Measurements from ENCODE around the gene NTSR1. TPM values are rescaled to one million over a fixed set of nuclear protein-coding genes. Genes with fewer than 3 reads are reported as not detected.

The NTSR1 gene
- total RNA-seq, 1 donor from 2014 or later: not detected

DNA sequence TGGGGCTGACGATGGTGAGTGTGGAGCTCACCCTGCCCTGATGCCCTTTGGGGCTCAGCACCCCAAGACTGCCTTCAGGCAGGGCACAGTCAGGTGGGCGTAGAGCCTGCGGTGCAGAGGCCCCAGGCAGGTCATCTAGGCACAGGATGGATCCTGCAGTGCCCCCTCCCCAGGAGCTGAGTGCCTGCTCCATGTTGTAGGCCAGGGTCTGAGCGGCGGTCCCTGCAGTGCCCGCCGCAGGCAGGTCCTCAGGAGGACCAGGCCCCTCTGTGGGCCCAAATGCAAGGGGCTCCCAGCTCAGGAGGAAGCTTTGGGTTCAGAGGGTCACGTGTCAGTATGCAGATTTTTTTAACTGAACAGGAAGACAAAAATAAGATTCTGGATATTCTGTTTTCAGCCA lies 90.4 kb downstream of the NTSR1 start:
- Mint-ChIP-seq H3K4me1 (peaks cover 12% of the 10 kb centered on the region), H3K27ac (ENCODE audit: unreplicated experiment) (peak overlapping the region; percentile 43), H3K27me3 (ENCODE audit: low read depth) (no peaks in the 10 kb centered on the region), H3K9me3 (no peaks in the 10 kb centered on the region), H3K4me3 (peak overlapping the region; percentile 82), H3K36me3 (ENCODE audit: low read depth) (peaks cover 9% of the 10 kb centered on the region)
- no peak for DNase-seq (ENCODE audit: low read depth, low spot score)
- TF ChIP-seq, protein P1, sequence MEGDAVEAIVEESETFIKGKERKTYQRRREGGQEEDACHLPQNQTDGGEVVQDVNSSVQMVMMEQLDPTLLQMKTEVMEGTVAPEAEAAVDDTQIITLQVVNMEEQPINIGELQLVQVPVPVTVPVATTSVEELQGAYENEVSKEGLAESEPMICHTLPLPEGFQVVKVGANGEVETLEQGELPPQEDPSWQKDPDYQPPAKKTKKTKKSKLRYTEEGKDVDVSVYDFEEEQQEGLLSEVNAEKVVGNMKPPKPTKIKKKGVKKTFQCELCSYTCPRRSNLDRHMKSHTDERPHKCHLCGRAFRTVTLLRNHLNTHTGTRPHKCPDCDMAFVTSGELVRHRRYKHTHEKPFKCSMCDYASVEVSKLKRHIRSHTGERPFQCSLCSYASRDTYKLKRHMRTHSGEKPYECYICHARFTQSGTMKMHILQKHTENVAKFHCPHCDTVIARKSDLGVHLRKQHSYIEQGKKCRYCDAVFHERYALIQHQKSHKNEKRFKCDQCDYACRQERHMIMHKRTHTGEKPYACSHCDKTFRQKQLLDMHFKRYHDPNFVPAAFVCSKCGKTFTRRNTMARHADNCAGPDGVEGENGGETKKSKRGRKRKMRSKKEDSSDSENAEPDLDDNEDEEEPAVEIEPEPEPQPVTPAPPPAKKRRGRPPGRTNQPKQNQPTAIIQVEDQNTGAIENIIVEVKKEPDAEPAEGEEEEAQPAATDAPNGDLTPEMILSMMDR (conservative IDR thresholded peaks at IDR 0.05): no peak

DNA sequence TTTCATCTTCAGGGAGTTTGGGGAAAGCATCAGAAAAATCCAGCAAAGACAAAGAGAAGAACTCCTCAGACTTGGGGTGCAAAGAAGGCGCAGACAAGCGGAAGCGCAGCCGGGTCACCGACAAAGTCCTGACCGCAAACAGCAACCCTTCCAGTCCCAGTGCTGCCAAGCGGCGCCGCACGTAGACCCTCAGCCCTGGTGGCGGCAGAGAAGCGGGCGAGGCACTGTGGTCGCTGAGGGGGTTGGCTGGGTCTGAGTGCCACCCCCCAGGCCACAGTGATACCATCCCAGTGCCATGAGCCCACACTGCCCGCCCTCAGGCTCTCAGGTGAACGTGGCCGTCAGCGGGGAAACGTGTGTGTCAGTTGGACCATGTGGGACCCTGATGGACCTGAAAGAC lies 90.8 kb downstream of the NTSR1 start:
- TF ChIP-seq, protein P1 (conservative IDR thresholded peaks at IDR 0.05): no peak
- peaks cover 9% of the 10 kb centered on the region for H3K36me3 Mint-ChIP-seq (ENCODE audit: low read depth)
- H3K27ac Mint-ChIP-seq (ENCODE audit: unreplicated experiment): peak overlapping the region; percentile 43
- peak overlapping the region; percentile 98 for H3K4me3 Mint-ChIP-seq
- H3K9me3 Mint-ChIP-seq: no peaks in the 10 kb centered on the region
- H3K4me1 Mint-ChIP-seq: peaks cover 15% of the 10 kb centered on the region
- no peak for DNase-seq (ENCODE audit: low read depth, low spot score)
- no peaks in the 10 kb centered on the region for H3K27me3 Mint-ChIP-seq (ENCODE audit: low read depth)

DNA sequence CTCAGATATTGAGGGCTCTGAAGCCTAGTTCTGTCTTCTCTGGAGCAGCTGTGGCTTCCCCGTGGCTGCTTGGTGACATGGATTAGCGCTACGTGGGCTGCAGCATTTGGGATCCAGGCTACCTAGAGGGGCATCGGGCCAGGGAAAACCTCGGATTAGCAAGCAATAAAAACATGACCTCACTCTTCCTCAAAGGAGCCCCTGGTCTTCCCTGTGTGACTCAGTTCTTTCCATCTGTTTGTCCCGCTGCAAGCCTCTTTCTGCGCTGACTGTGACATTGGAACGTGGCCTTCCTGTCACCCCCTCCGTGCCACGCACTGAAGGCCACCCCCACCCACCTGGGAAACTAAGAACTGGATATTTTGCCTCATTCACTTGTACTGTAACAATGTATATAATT lies 91.2 kb downstream of the NTSR1 start:
- Mint-ChIP-seq H3K27me3 (ENCODE audit: low read depth) (no peaks in the 10 kb centered on the region), H3K4me3 (peak overlapping the region; percentile 98), H3K9me3 (no peaks in the 10 kb centered on the region), H3K4me1 (peaks cover 15% of the 10 kb centered on the region), H3K36me3 (ENCODE audit: low read depth) (peaks cover 9% of the 10 kb centered on the region), H3K27ac (ENCODE audit: unreplicated experiment) (peak overlapping the region; percentile 28)
- DNase-seq (ENCODE audit: low read depth, low spot score): no peak
- TF ChIP-seq, protein P1 (conservative IDR thresholded peaks at IDR 0.05): no peak

- peaks cover 9% of the 10 kb centered on the region for H3K36me3 Mint-ChIP-seq (ENCODE audit: low read depth)
- H3K4me3 Mint-ChIP-seq: peak overlapping the region; percentile 98
- no peaks in the 10 kb centered on the region for H3K9me3 Mint-ChIP-seq
- no peaks in the 10 kb centered on the region for H3K27me3 Mint-ChIP-seq (ENCODE audit: low read depth)
- no peak for DNase-seq (ENCODE audit: low read depth, low spot score)
- peaks cover 17% of the 10 kb centered on the region for H3K4me1 Mint-ChIP-seq
- no peak overlapping the region for H3K27ac Mint-ChIP-seq (ENCODE audit: unreplicated experiment)
- TF ChIP-seq, protein P1 (conservative IDR thresholded peaks at IDR 0.05): no peak
These were observed 92.0 kb downstream of the NTSR1 start for GRCh38 chr20:62800314-62801259.

- H3K27me3 Mint-ChIP-seq (ENCODE audit: low read depth): no peaks in the 10 kb centered on the region
- peak overlapping the region; percentile 98 for H3K4me3 Mint-ChIP-seq
- no peak overlapping the region for H3K27ac Mint-ChIP-seq (ENCODE audit: unreplicated experiment)
These were observed 92.8 kb downstream of the NTSR1 start for GRCh38 chr20:62801284-62802010.

More at GRCh38 chr20:62801284-62802010, 92.8 kb downstream of the NTSR1 start:
- H3K9me3 Mint-ChIP-seq: no peaks in the 10 kb centered on the region
- peaks cover 21% of the 10 kb centered on the region for H3K4me1 Mint-ChIP-seq
- H3K36me3 Mint-ChIP-seq (ENCODE audit: low read depth): peaks cover 9% of the 10 kb centered on the region
- DNase-seq (ENCODE audit: low read depth, low spot score): no peak
- TF ChIP-seq, protein P1 (conservative IDR thresholded peaks at IDR 0.05): no peak
